Measurements from ENCODE around the gene NAA25.

DNA sequence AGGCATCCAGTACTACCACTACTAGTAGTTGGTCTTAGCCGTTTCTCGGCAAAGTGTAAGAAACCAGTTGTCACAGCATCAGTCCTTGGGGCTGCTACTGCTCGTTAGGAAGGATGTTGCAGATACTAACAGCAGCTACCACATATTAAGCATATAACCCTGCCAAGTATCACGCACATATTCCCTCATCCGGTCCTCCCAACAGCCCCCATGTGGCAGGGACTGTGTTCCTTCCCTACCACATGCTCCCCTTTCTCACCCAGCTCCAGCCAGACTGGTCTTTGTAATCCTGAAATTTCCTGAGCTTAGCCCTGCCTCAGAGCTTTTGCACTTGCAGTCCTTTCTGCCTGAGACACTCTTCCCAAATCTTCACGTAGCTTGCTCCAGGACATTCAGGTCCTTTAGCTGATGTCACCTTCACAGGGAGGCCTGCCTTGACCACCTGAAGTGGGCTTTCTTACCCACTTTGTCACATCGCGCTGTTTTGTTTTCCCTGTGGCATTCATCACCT lies 87.6 kb downstream of the NAA25 start:
- TF ChIP-seq, protein P1, sequence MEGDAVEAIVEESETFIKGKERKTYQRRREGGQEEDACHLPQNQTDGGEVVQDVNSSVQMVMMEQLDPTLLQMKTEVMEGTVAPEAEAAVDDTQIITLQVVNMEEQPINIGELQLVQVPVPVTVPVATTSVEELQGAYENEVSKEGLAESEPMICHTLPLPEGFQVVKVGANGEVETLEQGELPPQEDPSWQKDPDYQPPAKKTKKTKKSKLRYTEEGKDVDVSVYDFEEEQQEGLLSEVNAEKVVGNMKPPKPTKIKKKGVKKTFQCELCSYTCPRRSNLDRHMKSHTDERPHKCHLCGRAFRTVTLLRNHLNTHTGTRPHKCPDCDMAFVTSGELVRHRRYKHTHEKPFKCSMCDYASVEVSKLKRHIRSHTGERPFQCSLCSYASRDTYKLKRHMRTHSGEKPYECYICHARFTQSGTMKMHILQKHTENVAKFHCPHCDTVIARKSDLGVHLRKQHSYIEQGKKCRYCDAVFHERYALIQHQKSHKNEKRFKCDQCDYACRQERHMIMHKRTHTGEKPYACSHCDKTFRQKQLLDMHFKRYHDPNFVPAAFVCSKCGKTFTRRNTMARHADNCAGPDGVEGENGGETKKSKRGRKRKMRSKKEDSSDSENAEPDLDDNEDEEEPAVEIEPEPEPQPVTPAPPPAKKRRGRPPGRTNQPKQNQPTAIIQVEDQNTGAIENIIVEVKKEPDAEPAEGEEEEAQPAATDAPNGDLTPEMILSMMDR (IDR thresholded peaks at IDR 0.05): no peak
- TF ChIP-seq POLR2A (IDR thresholded peaks at IDR 0.05): no peak

All from right lobe of liver (tissue), 4 donors.